Endothelial cell of umbilical vein (primary cell): Measurements from ENCODE around the gene CPNE9.

Experiments used
- CTCF ChIP-seq, 2 donors: IDR thresholded peaks; 1 replicate in 1 of 2; 2 replicates in 1 of 2; pipeline ENCODE4 v1.5.1; 2011; ENCODE audit warnings: low read length in 2 of 2, mild to moderate bottlenecking in 2 of 2, moderate library complexity in 2 of 2, control low read depth in 1 of 2, inconsistent platforms in 1 of 2, low read depth in 1 of 2; ENCODE audit not compliant: insufficient read depth in 1 of 2; ENCODE audit errors: extremely low read depth in 1 of 2
- EZH2 ChIP-seq: IDR thresholded peaks from 2 replicates; pipeline ENCODE4 v1.6.1; 2012; ENCODE audit warnings: borderline replicate concordance, low read depth, mild to moderate bottlenecking, moderate library complexity, low read length, inconsistent platforms; ENCODE audit not compliant: severe bottlenecking

GRCh38 chr3:9727743-9728142, 24.1 kb downstream of the CPNE9 start:
- no peak for TF ChIP-seq CTCF (IDR thresholded peaks at IDR 0.05; ENCODE audit: extremely low read depth in 1 of 2, insufficient read depth in 1 of 2, low read depth in 1 of 2, low read length in 2 of 2)
- TF ChIP-seq EZH2 = no peak
